Measurements from ENCODE around the gene USF2.

USF2 gene

GRCh38 chr19:35265126-35265899 is 3.4 kb upstream of the USF2 start:
- no peak for DNase-seq (ENCODE audit: low read depth)

GRCh38 chr19:35265900-35266519 is 2.8 kb upstream of the USF2 start:
- DNase-seq (ENCODE audit: low read depth) = no peak

- DNase-seq (ENCODE audit: low read depth) = no peak
Observed at GRCh38 chr19:35266520-35267352, 2.0 kb upstream of the USF2 start.

- peak; percentile 46 for DNase-seq (ENCODE audit: low read depth)
Observed at GRCh38 chr19:35267353-35267817, 1.4 kb upstream of the USF2 start.

GRCh38 chr19:35267818-35268535 is 785 bp upstream of the USF2 start:
- DNase-seq (ENCODE audit: low read depth) = peak; percentile 71

- peak; percentile 68 for DNase-seq (ENCODE audit: low read depth)
Observed at GRCh38 chr19:35269438-35270117, 816 bp downstream of the USF2 start.

- DNase-seq (ENCODE audit: low read depth) = no peak
Observed at GRCh38 chr19:35270381-35270811, 1.6 kb downstream of the USF2 start.

GRCh38 chr19:35271546-35271945 is 2.8 kb downstream of the USF2 start:
- no peak for DNase-seq (ENCODE audit: low read depth)

GRCh38 chr19:35272122-35272719 is 3.5 kb downstream of the USF2 start:
- DNase-seq (ENCODE audit: low read depth) = no peak

GRCh38 chr19:35272954-35273649 is 4.3 kb downstream of the USF2 start:
- no peak for DNase-seq (ENCODE audit: low read depth)

GRCh38 chr19:35273686-35274259 is 5.0 kb downstream of the USF2 start:
- no peak for DNase-seq (ENCODE audit: low read depth)

- DNase-seq (ENCODE audit: low read depth) = no peak
Observed at GRCh38 chr19:35274323-35274722, 5.6 kb downstream of the USF2 start.

- no peak for DNase-seq (ENCODE audit: low read depth)
Observed at GRCh38 chr19:35276706-35277281, 8.0 kb downstream of the USF2 start.

- no peak for DNase-seq (ENCODE audit: low read depth)
Observed at GRCh38 chr19:35278578-35279284, 10.0 kb downstream of the USF2 start.

GRCh38 chr19:35279374-35279773 is 10.6 kb downstream of the USF2 start:
- no peak for DNase-seq (ENCODE audit: low read depth)

- no peak for DNase-seq (ENCODE audit: low read depth)
Observed at GRCh38 chr19:35279985-35280821, 11.4 kb downstream of the USF2 start.

- no peak for DNase-seq (ENCODE audit: low read depth)
Observed at GRCh38 chr19:35281303-35281702, 12.5 kb downstream of the USF2 start.
